ENCODE results near the gene ZBTB18. TPM values are rescaled to one million over a fixed set of nuclear protein-coding genes. Genes with fewer than 3 reads are reported as not detected.

Gene ZBTB18
- polyA plus RNA-seq, 2 of the 4 experiments (the other 2 are of a cell fraction): 9.7 to 9.9 TPM

DNA sequence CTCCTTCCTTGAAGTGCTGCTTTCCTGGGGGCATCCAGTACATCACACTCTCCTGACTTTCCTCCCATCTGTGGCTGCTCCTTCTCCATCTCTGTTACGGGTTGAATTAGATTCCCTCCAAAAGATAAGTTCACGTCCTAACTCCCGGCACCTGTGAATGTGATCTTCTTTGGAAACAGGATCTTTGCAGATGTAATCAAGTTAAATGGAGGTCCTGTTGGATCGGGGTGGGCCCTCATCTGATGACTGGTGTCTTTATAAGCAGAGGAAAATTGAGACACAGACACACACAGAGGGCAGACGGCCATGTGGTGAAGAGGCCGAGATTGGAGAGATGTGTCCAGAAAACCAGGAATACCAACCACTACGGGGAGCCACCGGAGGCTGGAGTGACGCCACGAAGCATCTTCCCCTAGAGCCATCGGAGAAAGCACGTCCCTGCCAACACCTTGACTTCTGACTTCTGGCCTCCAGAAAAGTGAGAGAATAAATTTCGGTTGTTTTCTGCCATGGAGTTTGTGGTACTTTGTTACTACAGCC lies 36.0 kb downstream of the ZBTB18 start:
- Histone ChIP-seq H3K4me1 (peaks cover 9% of the 10 kb centered on the region), H3K27ac (no peak overlapping the region), H3K9me3 (peaks cover 7% of the 10 kb centered on the region; the same call in 1 of the 3 replicates), H3K4me3 (no peak overlapping the region), H3K4me2 (no peak overlapping the region)
- ATAC-seq (no peak), FAIRE-seq (no peak), DNase-seq (ENCODE audit: low read depth in 1 of 2, low spot score in 1 of 2) (no peak)
- ChIA-PET POLR2A (no interaction called here), CTCF (no interaction called here)
- TF ChIP-seq EHF (CRISPR knock-in tag; IDR thresholded peaks at IDR 0.05): no peak
- 89% methylated on average over 13 of the region's 13 CpGs for WGBS (ENCODE audit: missing lambda C conversion rate)

DNA sequence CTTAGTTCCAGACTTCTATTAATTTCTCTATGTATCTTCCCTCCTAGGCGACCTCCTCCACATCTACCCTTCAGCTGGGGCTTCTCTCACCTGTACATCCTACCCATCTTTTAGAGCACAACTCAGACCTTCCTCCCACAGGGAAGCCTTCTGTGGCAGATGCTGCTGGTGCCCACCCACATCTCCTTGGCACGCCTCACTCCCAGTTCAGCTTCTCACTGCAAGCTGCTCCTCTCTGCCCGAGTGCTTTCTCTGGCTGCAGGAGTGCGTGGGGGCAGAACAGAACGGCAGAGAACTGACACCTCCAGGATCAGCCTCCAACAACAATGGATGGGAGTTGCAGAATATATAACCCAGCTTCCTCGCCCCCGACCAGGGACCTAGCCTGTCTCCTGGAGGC lies 36.5 kb downstream of the ZBTB18 start:
- Histone ChIP-seq H3K9me3 (peaks cover 7% of the 10 kb centered on the region; the same call in 1 of the 3 replicates), H3K27ac (no peak overlapping the region), H3K4me1 (peaks cover 11% of the 10 kb centered on the region), H3K4me2 (no peak overlapping the region), H3K4me3 (no peak overlapping the region)
- FAIRE-seq: no peak
- no peak for TF ChIP-seq FOXS1 (CRISPR knock-in tag; IDR thresholded peaks at IDR 0.05)
- no peak for TF ChIP-seq RAD21 (conservative IDR thresholded peaks at IDR 0.05 in 1 of 2, IDR thresholded peaks at IDR 0.05 in 1 of 2)
- no peak for TF ChIP-seq RARB (CRISPR knock-in tag; IDR thresholded peaks at IDR 0.05)
- TF ChIP-seq JUN (IDR thresholded peaks at IDR 0.05): no peak
- TF ChIP-seq FOSB (CRISPR knock-in tag; IDR thresholded peaks at IDR 0.05): no peak
- TF ChIP-seq, protein P1, sequence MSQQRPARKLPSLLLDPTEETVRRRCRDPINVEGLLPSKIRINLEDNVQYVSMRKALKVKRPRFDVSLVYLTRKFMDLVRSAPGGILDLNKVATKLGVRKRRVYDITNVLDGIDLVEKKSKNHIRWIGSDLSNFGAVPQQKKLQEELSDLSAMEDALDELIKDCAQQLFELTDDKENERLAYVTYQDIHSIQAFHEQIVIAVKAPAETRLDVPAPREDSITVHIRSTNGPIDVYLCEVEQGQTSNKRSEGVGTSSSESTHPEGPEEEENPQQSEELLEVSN (IDR thresholded peaks at IDR 0.05; ENCODE audit: borderline replicate concordance, low read depth): no peak
- TF ChIP-seq RFX5 (IDR thresholded peaks at IDR 0.05): no peak
- TF ChIP-seq TP53 (CRISPR knock-in tag; IDR thresholded peaks at IDR 0.05): no peak
- TF ChIP-seq RCOR1 (IDR thresholded peaks at IDR 0.05; ENCODE audit: low read depth, low read length): no peak
- TF ChIP-seq ZFP36 (IDR thresholded peaks at IDR 0.05; ENCODE audit: borderline replicate concordance, partially characterized antibody): no peak
- no peak for TF ChIP-seq NR3C1 (IDR thresholded peaks at IDR 0.05)
- no peak for TF ChIP-seq BHLHE40 (IDR thresholded peaks at IDR 0.05; ENCODE audit: low read depth, low read length)
- no peak for TF ChIP-seq TFCP2L1 (CRISPR knock-in tag; IDR thresholded peaks at IDR 0.05)
- TF ChIP-seq, protein P2, sequence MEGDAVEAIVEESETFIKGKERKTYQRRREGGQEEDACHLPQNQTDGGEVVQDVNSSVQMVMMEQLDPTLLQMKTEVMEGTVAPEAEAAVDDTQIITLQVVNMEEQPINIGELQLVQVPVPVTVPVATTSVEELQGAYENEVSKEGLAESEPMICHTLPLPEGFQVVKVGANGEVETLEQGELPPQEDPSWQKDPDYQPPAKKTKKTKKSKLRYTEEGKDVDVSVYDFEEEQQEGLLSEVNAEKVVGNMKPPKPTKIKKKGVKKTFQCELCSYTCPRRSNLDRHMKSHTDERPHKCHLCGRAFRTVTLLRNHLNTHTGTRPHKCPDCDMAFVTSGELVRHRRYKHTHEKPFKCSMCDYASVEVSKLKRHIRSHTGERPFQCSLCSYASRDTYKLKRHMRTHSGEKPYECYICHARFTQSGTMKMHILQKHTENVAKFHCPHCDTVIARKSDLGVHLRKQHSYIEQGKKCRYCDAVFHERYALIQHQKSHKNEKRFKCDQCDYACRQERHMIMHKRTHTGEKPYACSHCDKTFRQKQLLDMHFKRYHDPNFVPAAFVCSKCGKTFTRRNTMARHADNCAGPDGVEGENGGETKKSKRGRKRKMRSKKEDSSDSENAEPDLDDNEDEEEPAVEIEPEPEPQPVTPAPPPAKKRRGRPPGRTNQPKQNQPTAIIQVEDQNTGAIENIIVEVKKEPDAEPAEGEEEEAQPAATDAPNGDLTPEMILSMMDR (IDR thresholded peaks at IDR 0.05): no peak
- TF ChIP-seq ZSCAN20 (CRISPR knock-in tag; IDR thresholded peaks at IDR 0.05): no peak
- TF ChIP-seq, protein P3, sequence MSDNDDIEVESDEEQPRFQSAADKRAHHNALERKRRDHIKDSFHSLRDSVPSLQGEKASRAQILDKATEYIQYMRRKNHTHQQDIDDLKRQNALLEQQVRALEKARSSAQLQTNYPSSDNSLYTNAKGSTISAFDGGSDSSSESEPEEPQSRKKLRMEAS (IDR thresholded peaks at IDR 0.05): no peak
- no peak for TF ChIP-seq NFE2L2 (conservative IDR thresholded peaks at IDR 0.05; ENCODE audit: low read length)
- no peak for TF ChIP-seq KDM5A (IDR thresholded peaks at IDR 0.05)
- TF ChIP-seq FOSL2 (IDR thresholded peaks at IDR 0.05): no peak
- TF ChIP-seq FOSL2 (CRISPR knock-in tag; IDR thresholded peaks at IDR 0.05): no peak
- TF ChIP-seq EHF (CRISPR knock-in tag; IDR thresholded peaks at IDR 0.05): no peak
- ChIA-PET POLR2A (no interaction called here), CTCF (no interaction called here)
- no peak for ATAC-seq
- no peak for DNase-seq (ENCODE audit: low read depth in 1 of 2, low spot score in 1 of 2)
- WGBS (ENCODE audit: missing lambda C conversion rate): 82% methylated on average over 6 of the region's 7 CpGs

DNA sequence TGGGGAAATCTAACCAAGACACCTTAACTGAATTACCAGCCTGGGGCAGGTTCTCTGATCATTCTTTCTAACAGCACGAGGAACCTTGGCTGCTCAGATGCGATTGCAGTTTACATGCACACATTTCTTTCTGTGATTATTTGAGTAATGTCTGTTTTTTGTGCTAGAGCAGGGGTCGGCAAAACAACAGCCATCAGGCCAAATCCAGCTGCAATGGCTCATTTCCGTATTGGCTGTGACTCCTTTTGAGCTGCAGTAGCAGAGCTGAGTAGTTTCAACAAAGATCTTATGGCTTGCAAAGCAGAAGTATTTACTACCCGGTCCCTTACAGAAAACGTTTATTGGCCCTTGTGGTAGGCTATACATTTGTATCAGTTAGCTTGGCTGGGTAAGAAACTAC lies 37.1 kb downstream of the ZBTB18 start:
- FAIRE-seq (no peak), DNase-seq (ENCODE audit: low read depth in 1 of 2, low spot score in 1 of 2) (no peak), ATAC-seq (no peak)
- peaks cover 17% of the 10 kb centered on the region for H3K4me1 ChIP-seq
- H3K4me3 ChIP-seq: no peak overlapping the region
- no peak overlapping the region for H3K27ac ChIP-seq
- 80% methylated on average over 6 of the region's 6 CpGs for WGBS (ENCODE audit: missing lambda C conversion rate)
- peaks cover 7% of the 10 kb centered on the region; the same call in 1 of the 3 replicates for H3K9me3 ChIP-seq
- CTCF ChIA-PET: no interaction called here
- POLR2A ChIA-PET: no interaction called here
- no peak overlapping the region for H3K4me2 ChIP-seq
- TF ChIP-seq RCOR1 (IDR thresholded peaks at IDR 0.05; ENCODE audit: low read depth, low read length) (no peak), EHF (CRISPR knock-in tag; IDR thresholded peaks at IDR 0.05) (no peak), TFCP2L1 (CRISPR knock-in tag; IDR thresholded peaks at IDR 0.05) (no peak), JUNB (IDR thresholded peaks at IDR 0.05) (no peak), PHF8 (IDR thresholded peaks at IDR 0.05; ENCODE audit: borderline replicate concordance, low read depth) (no peak), RNF2 (IDR thresholded peaks at IDR 0.05; ENCODE audit: borderline replicate concordance, low read depth) (no peak), JUN (IDR thresholded peaks at IDR 0.05) (no peak), RARB (CRISPR knock-in tag; IDR thresholded peaks at IDR 0.05) (no peak)
- TF ChIP-seq, protein P4, sequence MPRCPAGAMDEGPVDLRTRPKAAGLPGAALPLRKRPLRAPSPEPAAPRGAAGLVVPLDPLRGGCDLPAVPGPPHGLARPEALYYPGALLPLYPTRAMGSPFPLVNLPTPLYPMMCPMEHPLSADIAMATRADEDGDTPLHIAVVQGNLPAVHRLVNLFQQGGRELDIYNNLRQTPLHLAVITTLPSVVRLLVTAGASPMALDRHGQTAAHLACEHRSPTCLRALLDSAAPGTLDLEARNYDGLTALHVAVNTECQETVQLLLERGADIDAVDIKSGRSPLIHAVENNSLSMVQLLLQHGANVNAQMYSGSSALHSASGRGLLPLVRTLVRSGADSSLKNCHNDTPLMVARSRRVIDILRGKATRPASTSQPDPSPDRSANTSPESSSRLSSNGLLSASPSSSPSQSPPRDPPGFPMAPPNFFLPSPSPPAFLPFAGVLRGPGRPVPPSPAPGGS (IDR thresholded peaks at IDR 0.05): no peak
- TF ChIP-seq, protein P1 (IDR thresholded peaks at IDR 0.05; ENCODE audit: borderline replicate concordance, low read depth): no peak
- TF ChIP-seq, protein P5, sequence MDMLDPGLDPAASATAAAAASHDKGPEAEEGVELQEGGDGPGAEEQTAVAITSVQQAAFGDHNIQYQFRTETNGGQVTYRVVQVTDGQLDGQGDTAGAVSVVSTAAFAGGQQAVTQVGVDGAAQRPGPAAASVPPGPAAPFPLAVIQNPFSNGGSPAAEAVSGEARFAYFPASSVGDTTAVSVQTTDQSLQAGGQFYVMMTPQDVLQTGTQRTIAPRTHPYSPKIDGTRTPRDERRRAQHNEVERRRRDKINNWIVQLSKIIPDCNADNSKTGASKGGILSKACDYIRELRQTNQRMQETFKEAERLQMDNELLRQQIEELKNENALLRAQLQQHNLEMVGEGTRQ (IDR thresholded peaks at IDR 0.05): no peak
